SU-DHL-6 (cell line): ENCODE data around the gene BOD1L1.

Experiments used
- H2AFZ ChIP-seq: fragments of 200-600 bp; sonication (generic); 2 replicates; pipeline ENCODE4 v1.6.1; 2014; ENCODE audit warnings: low read depth, mild to moderate bottlenecking, moderate library complexity, mixed read lengths, antibody characterized with exemption, low read length; ENCODE audit not compliant: severe bottlenecking
- H3F3A ChIP-seq: fragments of 200-600 bp; shearing (Covaris generic); 2 replicates; pipeline ENCODE4 v1.6.0; 2016; ENCODE audit warnings: antibody characterized with exemption, mild to moderate bottlenecking; ENCODE audit not compliant: insufficient read depth
- H3K27ac ChIP-seq: fragments of 200-600 bp; sonication (generic); 2 replicates; pipeline ENCODE4 v1.5.1; 2016; ENCODE audit warnings: low read depth, mild to moderate bottlenecking, low read length, moderate library complexity, mixed read lengths
- H3K27me3 ChIP-seq: fragments of 200-600 bp; sonication (generic), shearing (Covaris generic); 2 replicates; pipeline ENCODE4 v1.6.0; 2014; ENCODE audit warnings: mild to moderate bottlenecking, low read length
- H3K36me3 ChIP-seq: fragments of 200-600 bp; sonication (generic); 2 replicates; pipeline ENCODE4 v1.6.1; 2014; ENCODE audit warnings: mild to moderate bottlenecking, low read length, mixed read lengths
- H3K4me2 ChIP-seq: fragments of 300-600, 200-600 bp; shearing (Covaris generic), sonication (generic); 2 replicates; pipeline ENCODE4 v1.6.0; 2014; ENCODE audit warnings: low read length, low read depth, mild to moderate bottlenecking; ENCODE audit not compliant: poor library complexity, severe bottlenecking
- H3K4me3 ChIP-seq: fragments of 200-600 bp; sonication (generic); 2 replicates; pipeline ENCODE4 v1.5.1; 2014; ENCODE audit warnings: antibody characterized with exemption, low read length, mild to moderate bottlenecking, mixed read lengths; ENCODE audit not compliant: insufficient read depth, poor library complexity, severe bottlenecking
- H3K79me2 ChIP-seq: fragments of 200-600 bp; sonication (generic); 2 replicates; pipeline ENCODE4 v1.6.1; 2014; ENCODE audit warnings: mild to moderate bottlenecking, low read length, moderate library complexity; ENCODE audit not compliant: insufficient read depth
- H3K9ac ChIP-seq: fragments of 200-600 bp; sonication (generic); 2 replicates; pipeline ENCODE4 v1.7.0; 2014; ENCODE audit warnings: mild to moderate bottlenecking, low read length
- H3K9me2 ChIP-seq: fragments of 200-600 bp; sonication (generic); replicated peaks from 2 replicates; pipeline ENCODE4 v1.6.1; 2014; ENCODE audit warnings: low read length; ENCODE audit not compliant: insufficient read depth
- H3K9me3 ChIP-seq: fragments of 200-600 bp; sonication (generic); 2 replicates; pipeline ENCODE4 v1.6.1; 2014; ENCODE audit warnings: low read length, mixed read lengths; ENCODE audit not compliant: insufficient read depth
- H4K20me1 ChIP-seq: fragments of 200-600 bp; sonication (generic); 2 replicates; pipeline ENCODE4 v1.6.1; 2014; ENCODE audit warnings: low read depth, mild to moderate bottlenecking, antibody characterized with exemption, low read length, moderate library complexity, mixed read lengths
- CTCF ChIP-seq: fragments of 200-600 bp; sonication (generic); IDR thresholded peaks from one replicate; pipeline ENCODE4 v1.5.1; 2017; ENCODE audit warnings: antibody characterized with exemption, mild to moderate bottlenecking, low read length, moderate library complexity; ENCODE audit not compliant: insufficient read depth, poor library complexity, severe bottlenecking
- EZH2phosphoT487 ChIP-seq: fragments of 200-600 bp; sonication (generic), shearing (Covaris generic); conservative IDR thresholded peaks from 2 replicates; pipeline ENCODE4 v1.6.1; 2018; ENCODE audit warnings: mild to moderate bottlenecking, antibody characterized with exemption, low read length, moderate library complexity, mixed read lengths

BOD1L1 gene

GRCh38 chr4:13627606-13628311 is at the start of gene BOD1L1:
TSS of gene BOD1L1 (minus strand) at chr4:13627725. CDS start at chr4:13627587, 138 bp downstream.
- Histone ChIP-seq H3K4me2 (peak within 1 kb of the TSS; percentile 97), H3K36me3 (no peaks in the 10 kb centered on the region), H2AFZ (peak within 1 kb of the TSS; percentile 86), H3F3A (0 out of 2 replicates have a peak, but pooled peaks cover 6% of the 10 kb centered on the region), H3K27me3 (no peaks in the 10 kb centered on the region), H3K9me3 (no peaks in the 10 kb centered on the region), H3K79me2 (peaks cover 44% of the 10 kb centered on the region), H4K20me1 (peaks cover 5% of the 10 kb centered on the region; the same call in 1 of the 2 replicates), H3K27ac (peak within 1 kb of the TSS; percentile 55), H3K9ac (peak within 1 kb of the TSS; percentile 85), H3K9me2 (no peaks in the 10 kb centered on the region), H3K4me3 (peak within 1 kb of the TSS; percentile 95)
- TF ChIP-seq EZH2phosphoT487 = no peak
- no peak for TF ChIP-seq CTCF

- Histone ChIP-seq H4K20me1 (no peaks in the 10 kb centered on the region), H3K27ac (no peak overlapping the region), H3K79me2 (no peaks in the 10 kb centered on the region), H3K27me3 (no peaks in the 10 kb centered on the region), H3K36me3 (no peaks in the 10 kb centered on the region), H3K9me2 (no peaks in the 10 kb centered on the region), H3K4me2 (no peak overlapping the region), H3K9ac (no peak overlapping the region), H3F3A (no peaks in the 10 kb centered on the region), H3K9me3 (no peaks in the 10 kb centered on the region), H2AFZ (no peak overlapping the region), H3K4me3 (no peak overlapping the region)
- TF ChIP-seq EZH2phosphoT487 (no peak), CTCF (no peak)
Measured at GRCh38 chr4:13674971-13675370, 47.4 kb upstream of the BOD1L1 start.

GRCh38 chr4:13673167-13673566 is 45.6 kb upstream of the BOD1L1 start:
- no peak overlapping the region for H3K27ac ChIP-seq
- no peak overlapping the region for H3K9ac ChIP-seq
- H2AFZ ChIP-seq = no peak overlapping the region
- no peaks in the 10 kb centered on the region for H3K79me2 ChIP-seq
- H3K4me2 ChIP-seq = no peak overlapping the region
- no peaks in the 10 kb centered on the region for H4K20me1 ChIP-seq
- H3F3A ChIP-seq = no peaks in the 10 kb centered on the region
- no peak for TF ChIP-seq CTCF
- TF ChIP-seq EZH2phosphoT487 = no peak
- no peaks in the 10 kb centered on the region for H3K36me3 ChIP-seq
- no peaks in the 10 kb centered on the region for H3K9me3 ChIP-seq
- H3K9me2 ChIP-seq = no peaks in the 10 kb centered on the region
- no peaks in the 10 kb centered on the region for H3K27me3 ChIP-seq
- no peak overlapping the region for H3K4me3 ChIP-seq
